ENCODE data around the gene SPI1.

- TF ChIP-seq POLR2A (IDR thresholded peaks at IDR 0.05) (no peak), CTCF (IDR thresholded peaks at IDR 0.05) (no peak)
Measured at GRCh38 chr11:47359162-47359561, 19.2 kb downstream of the SPI1 start.

Measured in body of pancreas (tissue), 4 donors.